ENCODE results near the gene WFDC8.
A peak's percentile ranks its signal among the peaks of the same experiment; 100 is the strongest.

The WFDC8 gene

GRCh38 chr20:45547206-45547770, 31.8 kb downstream of the WFDC8 start, which contains the start of gene EPPIN:
Gene EPPIN (minus strand): TSS chr20:45547401. CDS start chr20:45547357, 44 bp downstream.
- no peak for DNase-seq

DNA sequence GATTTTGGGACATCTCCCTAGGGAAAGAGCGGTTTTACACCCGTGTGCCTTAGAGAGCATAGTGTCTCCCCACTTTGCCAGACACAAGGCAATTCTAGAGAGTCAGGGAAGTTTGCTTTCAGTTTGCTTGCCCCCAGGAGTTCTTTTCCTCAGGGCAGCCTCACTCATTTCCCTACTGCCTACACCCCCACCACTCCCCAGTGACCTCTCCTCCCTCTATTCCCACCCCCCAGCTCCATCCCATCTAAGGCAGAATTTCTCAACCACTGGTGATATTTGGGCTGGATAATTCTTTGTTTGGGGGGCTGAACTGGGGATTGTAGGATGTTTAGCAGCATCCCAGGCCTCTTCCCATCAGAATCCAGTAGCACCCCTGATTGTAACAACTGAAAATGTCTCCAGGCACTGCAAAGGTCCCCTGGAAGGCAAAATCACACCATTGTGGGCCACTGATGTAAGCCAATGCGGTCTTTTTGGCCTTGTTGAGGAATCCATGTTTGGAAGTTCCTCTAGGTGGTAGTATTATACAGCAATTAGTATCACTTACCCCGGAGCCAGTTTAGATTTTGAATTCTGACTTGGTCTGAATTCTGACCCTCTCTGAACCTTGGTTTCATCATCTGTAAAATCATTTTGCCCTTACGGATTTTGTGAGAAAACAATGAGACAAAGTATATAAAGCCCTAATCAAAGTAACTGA, 33.2 kb downstream of the WFDC8 start:
- peak; percentile 22 for DNase-seq

GRCh38 chr20:45545351-45545750, 33.7 kb downstream of the WFDC8 start:
- DNase-seq = no peak

DNA sequence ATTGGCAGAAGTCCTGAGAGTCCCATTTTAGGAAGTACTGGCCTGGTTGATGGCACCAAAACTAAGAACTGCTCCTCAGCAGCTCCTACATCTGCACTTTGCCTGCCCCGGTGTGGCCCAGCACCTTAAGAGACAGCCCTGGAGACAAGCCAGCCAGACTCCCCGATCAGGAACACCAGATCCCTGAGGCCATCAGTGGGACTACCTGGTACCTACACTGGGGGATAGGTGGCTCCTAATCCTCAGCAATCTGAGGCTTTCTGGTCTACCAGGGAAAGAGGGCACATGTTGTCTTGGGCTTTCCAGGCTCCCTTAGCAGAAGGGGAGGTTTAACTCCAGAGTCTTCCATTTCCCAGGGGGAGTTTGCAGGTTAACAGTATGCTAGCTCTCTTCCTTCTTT, 39.7 kb downstream of the WFDC8 start, which contains the start of gene WFDC6:
WFDC6 (minus strand) TSS at position 101 of the 400 bp plus-strand sequence; CDS start at position 26, 75 bp downstream.
- no peak for DNase-seq

- peak; percentile 47 for DNase-seq
Measured at GRCh38 chr20:45538209-45538799, 40.8 kb downstream of the WFDC8 start.

- DNase-seq = no peak
Measured at GRCh38 chr20:45527294-45527693, 51.8 kb downstream of the WFDC8 start.

DNA sequence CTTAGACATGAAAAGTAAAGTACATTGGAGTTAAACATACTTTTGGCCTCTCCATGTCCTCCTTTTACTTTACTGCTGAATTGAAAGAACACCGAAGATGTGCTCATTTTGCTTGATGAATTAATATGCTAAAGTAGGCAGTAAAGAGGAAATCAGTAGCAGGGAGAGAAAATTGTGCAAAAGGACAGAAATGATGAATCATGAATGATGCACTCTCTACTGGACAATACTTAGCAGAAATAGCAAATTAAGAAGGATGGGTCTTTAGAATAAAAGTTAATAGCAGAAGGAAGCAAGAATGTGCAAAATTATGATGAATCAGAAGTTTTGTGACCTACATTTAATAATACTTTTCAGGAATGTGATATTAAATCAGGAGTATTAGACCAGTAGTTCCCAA, 55.3 kb downstream of the WFDC8 start:
- DNase-seq = no peak

- no peak for DNase-seq
Measured at GRCh38 chr20:45518282-45518681, 60.8 kb downstream of the WFDC8 start.

- DNase-seq = no peak
Measured at GRCh38 chr20:45515147-45515913, 63.8 kb downstream of the WFDC8 start, which contains the start of gene SPINT3. Gene SPINT3 (minus strand): TSS chr20:45515622. CDS start chr20:45515608, 14 bp downstream.

DNA sequence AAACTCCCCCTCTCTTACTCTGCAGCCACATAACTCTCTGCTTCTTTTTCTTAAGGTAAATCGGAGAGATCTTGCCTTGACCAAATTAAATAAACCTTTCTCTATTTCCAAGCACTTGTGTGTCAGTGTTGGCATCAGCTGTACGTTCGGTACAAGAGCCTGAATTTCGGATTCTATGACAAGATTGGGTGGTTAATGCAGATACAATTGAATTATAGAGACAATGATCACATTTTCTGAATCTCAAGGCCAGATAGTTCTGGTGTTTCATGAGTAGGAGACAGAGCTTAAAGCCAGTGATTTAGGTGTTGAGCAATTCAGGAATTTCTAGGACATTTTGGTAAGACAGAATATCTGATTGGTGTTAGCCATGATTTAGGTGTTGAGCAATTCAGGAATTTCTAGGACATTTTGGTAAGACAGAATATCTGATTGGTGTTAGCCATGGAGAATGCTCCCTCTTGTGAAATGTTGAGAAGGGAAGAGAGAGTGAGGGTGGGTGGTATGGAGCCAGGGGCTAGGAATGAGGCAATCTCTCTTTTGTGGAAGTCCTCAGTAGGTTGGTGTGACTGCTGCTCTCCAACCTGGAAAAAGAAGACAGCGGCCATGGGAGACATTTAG, 68.7 kb downstream of the WFDC8 start:
- DNase-seq = no peak

DNA sequence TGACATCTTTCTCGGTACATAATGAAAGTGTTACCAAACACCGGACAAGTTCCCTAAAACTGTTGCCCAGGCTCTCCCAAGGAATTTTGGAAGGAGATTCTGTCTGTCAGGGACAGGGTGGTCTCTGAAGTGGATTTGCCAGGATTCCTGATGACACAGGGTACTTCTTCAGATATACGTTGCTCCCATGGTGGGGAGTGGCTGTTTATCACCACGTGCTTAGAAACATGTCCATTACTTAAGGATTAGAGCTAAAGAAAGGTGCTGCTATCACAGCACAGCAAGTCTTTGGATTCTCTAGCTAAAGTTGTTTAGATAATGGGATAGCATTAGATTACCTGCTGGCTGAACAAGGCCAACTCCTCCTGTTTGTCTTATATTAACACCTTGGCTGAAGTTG, 70.0 kb downstream of the WFDC8 start:
- no peak for DNase-seq

GRCh38 chr20:45508068-45508886, 70.8 kb downstream of the WFDC8 start:
- no peak for DNase-seq

DNA sequence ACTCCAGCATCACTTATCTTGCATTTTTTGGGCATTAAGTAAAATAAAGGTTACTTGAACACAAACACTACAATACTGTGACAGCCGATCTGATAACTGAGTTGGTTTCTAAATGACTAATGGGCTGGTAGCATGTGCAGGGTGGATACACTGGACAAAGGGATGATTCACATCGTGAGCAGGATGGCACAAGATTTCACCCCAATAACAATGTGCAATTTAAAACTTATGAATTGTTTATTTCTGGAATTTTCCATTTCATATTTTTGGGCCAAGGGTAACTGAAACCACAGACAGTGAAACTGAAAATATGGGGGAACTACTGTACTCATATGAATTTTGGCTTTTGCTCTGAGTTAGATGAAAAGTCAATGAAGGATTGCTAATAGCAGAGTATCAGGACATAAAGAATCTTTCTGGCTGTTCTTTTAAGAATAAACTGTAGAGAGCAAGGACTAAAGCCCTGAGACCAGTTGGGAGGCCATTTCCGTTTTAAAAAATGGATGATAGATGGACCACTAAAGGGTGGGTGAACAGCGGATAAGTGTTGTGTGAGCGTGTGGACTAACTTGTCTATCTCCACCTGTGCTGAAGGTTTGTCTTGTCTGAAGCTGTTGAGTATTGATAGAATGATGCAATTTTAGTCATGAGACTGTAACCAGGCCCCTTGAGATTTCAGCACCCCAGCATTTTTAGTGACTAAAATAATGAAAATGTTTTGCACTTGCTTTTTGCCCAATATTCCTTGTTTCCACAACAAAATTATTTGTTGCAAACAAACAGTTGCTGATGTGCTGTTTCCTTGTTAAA, 71.9 kb downstream of the WFDC8 start:
- no peak for DNase-seq

GRCh38 chr20:45506398-45506797, 72.7 kb downstream of the WFDC8 start:
- no peak for DNase-seq

DNA sequence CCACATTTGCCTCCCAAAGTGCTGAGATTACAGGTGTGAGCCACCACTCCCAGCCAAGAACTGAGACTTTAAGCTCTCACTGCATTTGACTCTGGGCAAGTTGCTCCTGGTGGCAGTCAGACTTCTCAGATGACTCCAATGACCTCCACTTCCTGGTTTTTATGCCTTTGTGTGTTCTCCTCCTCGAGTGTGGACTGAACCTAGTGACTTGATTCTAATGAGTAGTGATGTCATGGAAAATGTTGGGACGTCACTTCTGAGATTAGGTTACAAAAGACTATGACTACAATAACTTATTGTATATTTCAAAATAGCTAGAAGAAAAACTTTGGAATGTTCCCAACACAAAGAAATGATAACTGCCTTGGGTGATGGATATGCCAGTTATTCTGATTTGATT, 75.7 kb downstream of the WFDC8 start:
- no peak for DNase-seq

- no peak for DNase-seq
Measured at GRCh38 chr20:45502561-45502960, 76.5 kb downstream of the WFDC8 start.

All from EL (cell line).